SJSA1 (cell line): Measurements from ENCODE around the gene ATP2C1. TPM values are rescaled to one million over a fixed set of nuclear protein-coding genes. Genes with fewer than 3 reads are reported as not detected.

Experiments
- DNase-seq, 2 experiments: peaks; one replicate each; pipeline ENCODE4 v3.0.0-alpha.2; 2015 to 2020; ENCODE audit warnings: low spot score in 2 of 2, low read depth in 1 of 2
- H3K27ac ChIP-seq: fragments of 250-450 bp; sonication (Bioruptor Pico); 2 replicates; pipeline ENCODE4 v1.5.1; 2020; ENCODE audit warnings: mild to moderate bottlenecking, moderate library complexity
- H3K27me3 ChIP-seq: fragments of 250-450 bp; sonication (Bioruptor Pico); replicated peaks from 2 replicates; pipeline ENCODE4 v1.5.1; 2020; ENCODE audit warnings: mild to moderate bottlenecking, moderate library complexity
- H3K36me3 ChIP-seq: fragments of 250-450 bp; sonication (Bioruptor Pico); 2 replicates; pipeline ENCODE4 v1.5.1; 2020; ENCODE audit warnings: mild to moderate bottlenecking
- H3K4me1 ChIP-seq: fragments of 250-450 bp; sonication (Bioruptor Pico); replicated peaks from 2 replicates; pipeline ENCODE4 v1.6.1; 2021; ENCODE audit warnings: mild to moderate bottlenecking
- H3K4me3 ChIP-seq: fragments of 250-450 bp; sonication (Bioruptor Pico); 2 replicates; pipeline ENCODE4 v1.5.1; 2020; ENCODE audit warnings: mild to moderate bottlenecking
- H3K9me3 ChIP-seq: fragments of 250-450 bp; sonication (Bioruptor Pico); replicated peaks from 2 replicates; pipeline ENCODE4 v1.5.1; 2020; ENCODE audit warnings: mild to moderate bottlenecking
- total RNA-seq: library from RNA; depleted of rRNA; stranded (reverse); fragments of >200 nt; shearing (Covaris generic); gene quantifications from 2 replicates; pipeline ENCODE4 v1.2.3, GENCODE V29; 2014

Gene ATP2C1
- total RNA-seq, 1 experiment from 2014 or later, result 92.9 TPM

DNA sequence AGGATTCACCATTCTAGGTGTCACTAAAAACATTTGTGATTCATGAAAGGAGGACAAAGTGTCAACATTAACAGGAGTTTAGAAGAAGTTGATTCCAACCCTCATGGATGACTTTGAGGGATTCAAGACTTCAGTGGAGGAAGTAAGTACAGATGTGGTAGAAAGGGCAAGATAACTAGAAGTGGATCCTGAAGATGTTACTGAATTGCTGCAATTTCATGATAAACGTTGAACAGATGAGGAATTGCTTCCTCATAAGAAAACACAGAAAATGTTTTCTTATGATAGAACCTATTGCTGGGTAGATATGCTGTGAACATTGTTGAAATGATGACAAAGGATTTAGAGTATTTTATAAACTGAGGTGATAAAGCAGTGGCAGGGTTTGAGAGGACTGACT is 23.5 kb upstream of the ATP2C1 start:
- Histone ChIP-seq H3K9me3 (no peaks in the 10 kb centered on the region), H3K36me3 (no peaks in the 10 kb centered on the region), H3K4me1 (no peaks in the 10 kb centered on the region), H3K4me3 (no peak overlapping the region), H3K27ac (no peak overlapping the region), H3K27me3 (no peaks in the 10 kb centered on the region)
- DNase-seq, result no peak

DNA sequence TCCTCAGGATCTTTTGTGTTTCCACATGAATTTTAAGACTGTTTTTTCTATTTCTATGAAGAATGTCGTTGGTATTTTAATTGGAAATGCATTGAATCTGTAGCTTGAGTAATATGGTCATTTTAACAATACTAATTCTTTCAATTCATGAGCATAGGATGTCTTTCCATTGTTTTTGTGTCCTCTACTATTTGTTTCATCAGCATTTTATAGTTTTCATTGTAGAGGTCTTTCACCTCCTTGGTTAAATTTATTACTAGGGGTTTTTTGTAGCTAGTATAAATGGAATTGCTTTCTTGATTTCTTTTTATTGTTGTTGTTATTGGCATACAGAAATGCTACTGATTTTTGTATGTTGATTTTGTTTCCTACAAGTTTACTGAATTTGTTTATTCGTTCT is 17.3 kb upstream of the ATP2C1 start:
- Histone ChIP-seq H3K27ac (no peak overlapping the region), H3K4me3 (no peak overlapping the region), H3K27me3 (no peaks in the 10 kb centered on the region), H3K9me3 (no peaks in the 10 kb centered on the region), H3K4me1 (no peaks in the 10 kb centered on the region), H3K36me3 (no peaks in the 10 kb centered on the region)
- no peak for DNase-seq

DNA sequence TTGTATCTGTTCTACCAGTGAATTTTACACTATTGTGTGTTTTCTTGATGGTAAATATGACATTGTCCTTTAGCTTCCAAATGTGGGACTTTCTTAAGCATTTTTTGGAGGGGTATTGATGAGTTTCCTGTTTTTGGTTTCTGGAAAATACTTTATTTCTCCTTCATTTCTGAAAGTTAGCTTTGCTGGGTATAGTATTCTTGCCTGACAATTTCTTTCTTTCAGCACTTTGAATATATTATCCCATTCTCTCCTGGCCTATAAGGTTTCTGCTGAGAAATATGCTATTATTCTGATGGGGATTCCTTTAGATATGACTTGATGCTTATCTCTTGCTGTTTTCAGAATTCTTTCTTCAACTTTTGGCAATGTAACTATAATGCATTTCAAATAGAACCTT is 15.4 kb upstream of the ATP2C1 start:
- H3K4me1 ChIP-seq, result no peaks in the 10 kb centered on the region
- no peak for DNase-seq
- H3K27me3 ChIP-seq, result no peaks in the 10 kb centered on the region
- no peaks in the 10 kb centered on the region for H3K9me3 ChIP-seq
- H3K27ac ChIP-seq, result no peak overlapping the region
- no peak overlapping the region for H3K4me3 ChIP-seq
- H3K36me3 ChIP-seq, result no peaks in the 10 kb centered on the region

DNA sequence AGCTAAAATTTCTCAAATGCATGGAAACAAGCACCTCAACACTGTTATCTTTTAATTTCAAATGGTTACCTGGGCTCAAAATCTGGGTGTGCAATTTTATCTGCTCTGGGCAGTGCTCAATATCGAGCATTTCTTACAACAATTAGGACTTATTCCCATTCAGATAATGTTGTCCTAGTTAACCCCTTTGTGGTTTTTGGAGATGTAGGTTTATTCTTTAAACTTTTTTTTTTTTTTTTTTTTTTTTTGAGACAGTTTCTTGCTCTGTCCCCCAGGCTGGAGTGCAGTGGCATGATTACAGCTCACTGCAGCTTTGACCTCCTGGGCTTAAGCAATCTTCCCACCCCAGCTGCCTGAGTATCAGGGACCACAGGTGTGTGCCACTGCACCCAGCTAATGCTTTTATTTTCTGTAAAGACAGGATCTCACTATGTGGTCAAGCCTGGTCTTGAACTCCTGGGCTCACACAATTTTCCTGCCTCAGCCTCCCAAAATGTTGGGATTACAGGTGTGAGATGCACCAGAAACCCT is 4.4 kb upstream of the ATP2C1 start:
- no peak overlapping the region for H3K4me3 ChIP-seq
- no peak for DNase-seq
- H3K27ac ChIP-seq, result no peak overlapping the region
- H3K9me3 ChIP-seq, result no peaks in the 10 kb centered on the region
- H3K4me1 ChIP-seq, result no peaks in the 10 kb centered on the region
- H3K36me3 ChIP-seq, result peaks cover 4% of the 10 kb centered on the region; the same call in 1 of the 2 replicates
- H3K27me3 ChIP-seq, result no peaks in the 10 kb centered on the region

GRCh38 chr3:130892759-130893375 is 1.0 kb upstream of the ATP2C1 start:
- peaks cover 20% of the 10 kb centered on the region for H3K4me1 ChIP-seq
- H3K27me3 ChIP-seq, result no peaks in the 10 kb centered on the region
- H3K36me3 ChIP-seq, result peaks cover 5% of the 10 kb centered on the region; the same call in 1 of the 2 replicates
- H3K4me3 ChIP-seq, result peak overlapping the region; percentile 58
- peak overlapping the region; percentile 80 for H3K27ac ChIP-seq
- H3K9me3 ChIP-seq, result no peaks in the 10 kb centered on the region
- peak; percentile 59 to 79 for DNase-seq

GRCh38 chr3:130894130-130894985 is 474 bp downstream of the ATP2C1 start:
- DNase-seq, result peak; percentile 47 to 48
- H3K27me3 ChIP-seq, result no peaks in the 10 kb centered on the region
- peaks cover 8% of the 10 kb centered on the region; the same call in 1 of the 2 replicates for H3K36me3 ChIP-seq
- H3K4me3 ChIP-seq, result peak overlapping the region; percentile 58
- H3K4me1 ChIP-seq, result peaks cover 23% of the 10 kb centered on the region
- peak overlapping the region; percentile 82 for H3K27ac ChIP-seq
- no peaks in the 10 kb centered on the region for H3K9me3 ChIP-seq

DNA sequence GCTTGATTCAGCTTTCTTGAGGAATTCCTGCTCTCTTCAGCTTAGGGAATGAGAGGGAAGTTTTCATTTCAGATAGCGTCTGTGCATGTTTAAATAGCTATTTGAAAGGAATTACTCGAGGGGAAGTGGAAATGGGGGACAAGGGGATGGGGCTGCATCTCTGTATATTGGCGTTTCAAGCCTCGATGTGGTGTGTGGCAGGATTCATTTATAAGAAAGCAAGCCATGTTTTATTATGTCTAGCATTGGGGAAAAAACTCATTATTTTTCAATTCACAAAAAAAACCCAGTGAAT is 1.0 kb downstream of the ATP2C1 start:
- H3K36me3 ChIP-seq, result peaks cover 8% of the 10 kb centered on the region; the same call in 1 of the 2 replicates
- peaks cover 23% of the 10 kb centered on the region for H3K4me1 ChIP-seq
- H3K9me3 ChIP-seq, result no peaks in the 10 kb centered on the region
- H3K4me3 ChIP-seq, result peak overlapping the region; percentile 58
- peak overlapping the region; percentile 82 for H3K27ac ChIP-seq
- no peak for DNase-seq
- H3K27me3 ChIP-seq, result no peaks in the 10 kb centered on the region

DNA sequence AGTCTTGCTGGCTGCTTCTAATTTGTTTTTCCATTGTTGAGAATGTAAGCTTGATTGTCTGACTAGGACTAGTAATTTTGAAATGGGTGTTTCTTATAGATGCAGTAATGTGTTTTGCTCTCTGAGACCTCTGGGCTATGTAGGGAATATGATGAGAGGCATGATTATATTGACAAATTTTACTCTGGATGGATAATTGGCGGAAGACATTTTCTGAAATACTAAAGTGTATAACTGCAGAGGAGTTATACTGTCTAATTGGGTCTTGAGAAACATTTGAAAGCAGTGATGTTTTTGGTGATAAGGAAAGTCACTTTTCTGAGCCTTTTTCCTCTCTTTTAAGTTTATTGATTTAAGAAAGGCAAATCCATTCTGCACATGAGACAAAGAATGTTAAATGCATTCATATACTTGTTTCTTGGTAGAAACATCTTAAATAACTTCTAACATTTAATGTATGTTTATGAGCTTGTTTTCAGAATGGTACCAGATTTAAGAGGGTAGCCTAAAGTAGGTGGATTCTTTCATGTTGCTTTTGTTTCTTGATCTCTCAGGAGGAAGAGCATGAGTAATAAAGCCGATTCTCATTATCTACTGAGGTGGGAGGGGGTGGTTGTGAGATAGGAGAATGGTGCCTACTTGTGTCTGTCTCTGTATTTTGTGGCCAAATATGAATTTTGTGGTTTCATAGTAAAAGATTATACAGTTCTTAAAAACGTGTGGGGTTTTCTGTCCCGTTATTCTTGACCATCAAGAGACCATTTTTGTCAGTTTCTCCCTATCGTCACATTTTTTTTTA is 2.0 kb downstream of the ATP2C1 start:
- peaks cover 33% of the 10 kb centered on the region for H3K4me1 ChIP-seq
- H3K27me3 ChIP-seq, result no peaks in the 10 kb centered on the region
- H3K27ac ChIP-seq, result no peak overlapping the region
- no peaks in the 10 kb centered on the region for H3K9me3 ChIP-seq
- peak overlapping the region; percentile 58 for H3K4me3 ChIP-seq
- DNase-seq, result no peak
- H3K36me3 ChIP-seq, result peaks cover 8% of the 10 kb centered on the region; the same call in 1 of the 2 replicates

DNA sequence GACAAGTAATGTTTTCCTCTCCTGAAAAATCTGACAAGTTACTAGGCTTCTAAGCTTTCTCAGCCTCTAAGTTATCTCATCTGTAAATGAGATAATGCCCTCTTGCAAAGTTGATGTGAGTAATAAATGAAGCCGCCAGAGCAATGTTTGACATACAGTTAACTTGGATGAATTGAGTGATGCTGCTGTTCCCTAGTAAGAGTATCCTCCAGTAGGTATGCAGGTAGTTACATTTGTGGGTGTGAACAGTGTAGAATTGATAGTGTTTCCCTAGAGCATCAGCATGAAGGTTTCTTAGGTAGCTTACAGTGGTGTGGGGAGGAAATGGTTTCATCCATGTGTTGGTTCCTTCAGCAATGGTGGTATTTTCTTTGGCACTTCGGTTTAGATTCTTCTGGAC is 3.4 kb downstream of the ATP2C1 start:
- DNase-seq, result no peak
- Histone ChIP-seq H3K4me3 (no peak overlapping the region), H3K4me1 (peaks cover 40% of the 10 kb centered on the region), H3K36me3 (peaks cover 8% of the 10 kb centered on the region; the same call in 1 of the 2 replicates), H3K27ac (no peak overlapping the region), H3K27me3 (no peaks in the 10 kb centered on the region), H3K9me3 (no peaks in the 10 kb centered on the region)

DNA sequence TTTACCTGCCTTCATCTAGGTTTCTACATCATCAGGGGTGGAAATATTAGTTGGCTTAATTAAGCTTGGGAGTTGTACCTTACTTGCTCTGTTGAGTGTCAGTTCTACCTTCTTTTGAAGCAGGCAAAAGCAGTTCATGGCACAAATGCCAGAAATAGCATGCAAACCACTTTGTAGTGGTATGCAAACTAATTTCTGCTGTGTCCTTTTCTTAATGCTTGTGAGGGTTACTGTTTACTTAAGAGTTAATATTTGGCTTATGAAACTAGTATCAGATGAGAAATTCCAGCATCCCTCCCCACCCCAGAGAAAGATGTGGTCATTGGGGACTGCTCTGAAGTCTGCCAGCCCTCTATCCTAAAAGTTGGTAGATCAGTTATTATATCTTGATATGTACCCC is 7.1 kb downstream of the ATP2C1 start:
- no peaks in the 10 kb centered on the region for H3K27me3 ChIP-seq
- no peak overlapping the region for H3K4me3 ChIP-seq
- H3K9me3 ChIP-seq, result no peaks in the 10 kb centered on the region
- no peak overlapping the region for H3K27ac ChIP-seq
- 0 out of 2 replicates have a peak, but pooled peaks cover 3% of the 10 kb centered on the region for H3K36me3 ChIP-seq
- DNase-seq, result no peak
- H3K4me1 ChIP-seq, result peaks cover 48% of the 10 kb centered on the region

GRCh38 chr3:130901463-130902204 is 7.8 kb downstream of the ATP2C1 start:
- no peak for DNase-seq

GRCh38 chr3:130903412-130903908 is 9.6 kb downstream of the ATP2C1 start:
- H3K27me3 ChIP-seq, result no peaks in the 10 kb centered on the region
- H3K4me1 ChIP-seq, result peaks cover 46% of the 10 kb centered on the region
- no peaks in the 10 kb centered on the region for H3K9me3 ChIP-seq
- DNase-seq, result no peak
- H3K4me3 ChIP-seq, result no peak overlapping the region
- H3K27ac ChIP-seq, result no peak overlapping the region
- H3K36me3 ChIP-seq, result peaks cover 5% of the 10 kb centered on the region; the same call in 1 of the 2 replicates

More at GRCh38 chr3:130901463-130902204, 7.8 kb downstream of the ATP2C1 start:
- Histone ChIP-seq H3K36me3 (0 out of 2 replicates have a peak, but pooled peaks cover 3% of the 10 kb centered on the region), H3K27ac (no peak overlapping the region), H3K4me1 (peaks cover 50% of the 10 kb centered on the region), H3K4me3 (no peak overlapping the region), H3K9me3 (no peaks in the 10 kb centered on the region), H3K27me3 (no peaks in the 10 kb centered on the region)

GRCh38 chr3:130904491-130904890 is 10.6 kb downstream of the ATP2C1 start:
- DNase-seq, result no peak
- Histone ChIP-seq H3K27ac (no peak overlapping the region), H3K27me3 (no peaks in the 10 kb centered on the region), H3K36me3 (peaks cover 2% of the 10 kb centered on the region; the same call in 1 of the 2 replicates), H3K4me3 (no peak overlapping the region), H3K9me3 (no peaks in the 10 kb centered on the region), H3K4me1 (peaks cover 43% of the 10 kb centered on the region)
